Ectodermal cell (in vitro differentiated cells): ENCODE data around the gene WDPCP.

Experiments used
- H3K27ac ChIP-seq: 2 replicates; pipeline ENCODE4 v1.7.0; 2013; ENCODE audit warnings: mild to moderate bottlenecking, low read depth, low read length; ENCODE audit not compliant: insufficient read depth, poor library complexity, severe bottlenecking
- H3K27me3 ChIP-seq: 2 replicates; pipeline ENCODE4 v1.7.0; 2013; ENCODE audit warnings: mild to moderate bottlenecking, low read length; ENCODE audit not compliant: insufficient read depth, control insufficient read depth, poor library complexity, severe bottlenecking
- H3K36me3 ChIP-seq: one replicate; pipeline ENCODE4 v1.7.0; 2013; ENCODE audit warnings: low read length; ENCODE audit not compliant: control insufficient read depth, insufficient read depth
- H3K4me1 ChIP-seq: one replicate; pipeline ENCODE4 v1.7.0; 2013; ENCODE audit warnings: low read length; ENCODE audit not compliant: control insufficient read depth, insufficient read depth
- H3K4me3 ChIP-seq: 2 replicates; pipeline ENCODE4 v1.7.0; 2013; ENCODE audit warnings: low read depth, low read length, control low read depth; ENCODE audit not compliant: insufficient read depth
- H3K9me3 ChIP-seq: 2 replicates; pipeline ENCODE4 v1.7.0; 2013; ENCODE audit warnings: mild to moderate bottlenecking, low read length, moderate library complexity; ENCODE audit not compliant: control insufficient read depth
- WGBS, 2 experiments: methylation state at CpG; one replicate each; pipeline ENCODE4 v1.1.7; 2013; ENCODE audit warnings: missing lambda C conversion rate in 2 of 2; 5-methylcytosine and 5-hydroxymethylcytosine counted together

The WDPCP gene

DNA sequence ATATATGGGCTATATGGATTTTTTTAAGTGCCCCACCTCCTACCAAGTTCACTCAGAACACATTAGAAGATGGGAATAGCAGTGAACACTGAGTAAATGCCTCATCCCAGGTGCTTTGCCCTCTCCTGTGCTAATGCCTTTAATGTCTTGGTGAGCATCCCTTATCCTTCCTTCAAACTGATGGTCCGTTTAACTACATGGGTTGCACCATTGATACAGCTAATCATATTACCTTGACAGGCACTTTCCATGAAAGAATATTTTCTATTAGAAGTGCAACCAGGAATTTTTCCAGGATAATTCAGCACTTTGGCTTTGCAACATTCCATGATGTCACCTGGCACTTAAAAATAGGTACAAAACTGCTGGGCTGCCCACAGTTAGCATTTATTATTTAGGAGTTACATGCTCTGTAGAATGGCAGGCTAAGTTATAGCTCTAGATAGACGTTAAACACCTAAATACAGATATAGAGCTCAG is 74.0 kb downstream of the WDPCP start:
- Histone ChIP-seq H3K4me3 (no peak overlapping the region), H3K9me3 (no peaks in the 10 kb centered on the region), H3K36me3 (no peaks in the 10 kb centered on the region), H3K27ac (no peak overlapping the region), H3K27me3 (no peaks in the 10 kb centered on the region), H3K4me1 (no peaks in the 10 kb centered on the region)
- 93 to 100% methylated on average over 2 of the region's 2 CpGs for WGBS, 2 experiments

DNA sequence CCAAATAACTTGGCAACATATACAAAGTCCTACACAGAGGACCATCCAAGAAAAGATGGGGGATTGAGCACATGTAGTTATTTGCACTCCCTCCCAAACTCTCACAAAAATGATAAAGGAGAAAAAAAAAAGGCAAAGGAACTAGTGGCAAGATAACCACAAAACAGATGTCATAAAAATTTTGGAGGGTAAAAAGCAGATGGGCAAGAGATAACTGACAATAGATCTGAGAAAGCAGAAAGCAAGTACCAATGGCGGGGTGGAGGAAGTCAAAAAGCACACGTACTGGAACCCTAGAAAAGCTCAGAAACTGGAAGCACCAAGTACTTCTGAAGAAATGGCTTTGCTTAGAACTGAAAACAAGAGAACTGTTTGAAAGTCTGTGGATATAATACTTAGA is 82.0 kb downstream of the WDPCP start:
- Histone ChIP-seq H3K4me3 (no peak overlapping the region), H3K27ac (no peak overlapping the region), H3K4me1 (no peaks in the 10 kb centered on the region), H3K36me3 (no peaks in the 10 kb centered on the region), H3K9me3 (no peaks in the 10 kb centered on the region), H3K27me3 (no peaks in the 10 kb centered on the region)
- WGBS, 2 experiments, result 91 to 93% methylated on average over 2 of the region's 2 CpGs

DNA sequence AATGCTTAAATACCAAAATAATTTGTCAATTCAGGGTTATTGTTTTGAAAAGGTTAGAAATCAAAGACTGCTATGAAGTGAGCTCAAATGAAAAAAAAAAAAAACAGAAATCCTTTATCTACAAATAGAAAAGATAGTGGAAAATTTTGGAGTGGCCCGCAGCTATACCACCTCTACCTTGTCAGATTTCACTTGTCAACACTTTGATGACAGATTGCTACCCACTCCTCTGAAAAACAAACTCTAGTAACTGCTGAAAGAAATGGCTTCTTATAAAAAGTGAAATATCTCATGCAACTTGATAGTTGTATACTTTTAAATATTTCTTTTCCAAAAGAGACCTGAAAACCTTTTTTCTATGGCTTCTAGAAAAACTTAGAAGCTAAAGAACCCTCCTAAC is 84.5 kb downstream of the WDPCP start:
- 100% methylated on average over 1 of the region's 1 CpG; no CpG with 5 or more reads in 1 of the 2 experiments for WGBS, 2 experiments
- Histone ChIP-seq H3K27ac (no peak overlapping the region), H3K36me3 (no peaks in the 10 kb centered on the region), H3K9me3 (no peaks in the 10 kb centered on the region), H3K4me3 (no peak overlapping the region), H3K4me1 (no peaks in the 10 kb centered on the region), H3K27me3 (no peaks in the 10 kb centered on the region)

DNA sequence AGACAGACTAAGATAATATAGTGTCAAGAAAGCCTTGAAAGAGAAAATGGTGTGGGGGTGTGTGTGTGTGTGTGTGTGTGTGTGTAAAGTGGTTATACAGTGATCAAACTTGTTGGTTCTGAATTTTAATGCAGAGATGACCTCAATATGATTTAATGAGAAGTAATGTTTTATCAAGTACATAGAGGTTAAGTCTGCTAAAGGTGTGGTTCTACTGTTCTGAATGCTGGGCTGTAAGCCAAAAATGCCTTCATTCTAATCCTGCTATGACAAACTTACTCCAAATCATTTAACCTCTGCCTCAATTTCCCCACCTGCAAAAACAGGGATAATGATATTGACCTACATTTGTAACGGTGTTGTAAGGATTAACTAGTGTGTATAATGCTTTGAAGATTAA is 87.9 kb downstream of the WDPCP start:
- Histone ChIP-seq H3K4me1 (no peaks in the 10 kb centered on the region), H3K4me3 (no peak overlapping the region), H3K27ac (no peak overlapping the region), H3K27me3 (no peaks in the 10 kb centered on the region), H3K9me3 (no peaks in the 10 kb centered on the region), H3K36me3 (no peaks in the 10 kb centered on the region)
- no CpG with 5 or more reads among the region's 1 CpG for WGBS, 2 experiments

DNA sequence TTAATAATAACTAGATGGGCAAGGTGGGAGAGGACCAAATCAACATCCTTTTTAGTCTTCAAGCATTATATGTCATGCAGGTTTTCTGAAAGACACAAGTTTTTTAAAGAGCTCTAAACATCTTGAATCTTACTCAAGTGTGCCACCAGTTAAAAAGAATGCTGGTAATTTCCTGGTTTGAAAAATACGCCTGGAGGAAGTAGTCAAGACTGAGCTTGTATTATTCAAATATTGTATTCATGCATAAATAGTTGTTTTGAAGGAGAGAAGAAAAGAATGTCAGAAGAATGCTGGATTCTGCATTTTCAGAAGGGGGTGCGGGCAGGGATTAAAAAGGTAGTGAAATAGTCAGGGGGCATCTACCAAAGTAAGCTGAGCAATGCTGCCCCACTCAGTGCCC is 90.7 kb downstream of the WDPCP start:
- WGBS, 2 experiments, result 92 to 100% methylated on average over 2 of the region's 2 CpGs
- no peak overlapping the region for H3K27ac ChIP-seq
- no peaks in the 10 kb centered on the region for H3K27me3 ChIP-seq
- no peaks in the 10 kb centered on the region for H3K4me1 ChIP-seq
- H3K4me3 ChIP-seq, result no peak overlapping the region
- H3K9me3 ChIP-seq, result no peaks in the 10 kb centered on the region
- H3K36me3 ChIP-seq, result no peaks in the 10 kb centered on the region

DNA sequence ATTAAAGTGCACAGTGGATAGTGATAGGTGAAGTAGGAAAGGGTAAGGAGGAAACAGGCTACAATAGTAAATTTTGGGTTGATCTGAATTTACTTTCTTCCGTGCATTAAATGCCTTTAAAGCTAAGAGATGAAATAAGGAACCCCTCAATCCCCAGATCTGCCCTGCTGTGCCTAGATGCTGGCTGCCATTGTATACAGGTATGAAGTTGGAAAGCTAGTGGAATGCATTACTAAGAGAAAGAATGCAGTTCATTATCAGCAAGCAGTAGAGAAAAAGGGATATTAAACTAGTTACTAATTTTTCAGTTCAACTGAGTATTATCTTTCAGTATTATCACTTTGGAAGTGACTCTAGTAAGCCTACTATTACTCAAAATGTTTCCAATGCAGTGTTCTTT is 93.3 kb downstream of the WDPCP start:
- Histone ChIP-seq H3K27ac (no peak overlapping the region), H3K9me3 (no peaks in the 10 kb centered on the region), H3K4me1 (no peaks in the 10 kb centered on the region), H3K36me3 (no peaks in the 10 kb centered on the region), H3K27me3 (no peaks in the 10 kb centered on the region), H3K4me3 (no peak overlapping the region)
- 85 to 100% methylated on average over 1 of the region's 1 CpG for WGBS, 2 experiments

DNA sequence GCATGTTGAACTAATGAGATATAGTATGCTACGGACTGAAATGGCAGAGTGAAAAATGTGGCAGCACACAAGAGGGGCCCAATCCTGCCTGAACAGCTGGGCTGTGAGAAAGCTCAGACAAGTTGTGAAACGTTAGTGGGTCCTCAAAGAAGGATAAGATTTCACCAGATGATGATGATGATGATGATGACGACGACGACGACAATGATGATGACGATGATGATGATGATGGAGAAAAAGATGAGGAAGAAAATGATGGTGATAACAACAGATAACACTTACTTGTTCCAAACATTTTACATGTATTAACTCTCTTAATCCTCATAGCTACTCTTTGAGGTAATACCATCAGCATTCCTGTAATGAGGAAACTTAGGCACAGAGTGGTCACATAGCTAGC is 94.2 kb downstream of the WDPCP start:
- 87 to 92% methylated on average over 7 of the region's 7 CpGs for WGBS, 2 experiments
- H3K4me3 ChIP-seq, result no peak overlapping the region
- H3K4me1 ChIP-seq, result no peaks in the 10 kb centered on the region
- no peak overlapping the region for H3K27ac ChIP-seq
- no peaks in the 10 kb centered on the region for H3K27me3 ChIP-seq
- no peaks in the 10 kb centered on the region for H3K36me3 ChIP-seq
- no peaks in the 10 kb centered on the region for H3K9me3 ChIP-seq

DNA sequence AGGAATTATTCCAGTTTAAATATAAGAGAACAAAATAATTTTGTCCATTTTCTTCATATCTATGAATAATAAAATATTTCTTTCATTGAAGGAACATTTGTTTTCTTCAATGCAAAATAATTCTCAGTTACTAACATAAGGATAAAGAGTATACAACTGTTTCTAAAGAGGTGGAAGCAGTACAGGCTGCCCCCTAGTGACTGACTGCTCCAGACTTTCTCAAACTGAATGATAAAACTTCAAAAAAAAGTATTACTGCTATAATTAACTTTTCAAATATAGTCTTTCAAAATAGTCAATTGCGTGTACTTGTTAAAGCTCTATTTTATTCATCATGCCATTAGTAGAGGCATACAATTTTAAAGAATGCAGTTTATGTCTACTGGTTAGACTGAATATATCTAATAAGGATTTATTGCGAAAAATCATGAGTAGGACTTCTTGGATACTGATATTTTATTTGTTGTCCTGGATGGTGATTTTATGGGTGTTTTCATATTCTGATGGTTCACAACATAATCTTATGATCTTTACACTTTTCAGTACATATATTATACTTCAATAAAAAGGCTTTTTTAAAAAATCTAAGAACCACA is 100.1 kb downstream of the WDPCP start:
- no peaks in the 10 kb centered on the region for H3K27me3 ChIP-seq
- H3K27ac ChIP-seq, result no peak overlapping the region
- H3K4me3 ChIP-seq, result no peak overlapping the region
- H3K9me3 ChIP-seq, result no peaks in the 10 kb centered on the region
- no peaks in the 10 kb centered on the region for H3K36me3 ChIP-seq
- 100% methylated on average over 1 of the region's 2 CpGs for WGBS, 2 experiments
- no peaks in the 10 kb centered on the region for H3K4me1 ChIP-seq

DNA sequence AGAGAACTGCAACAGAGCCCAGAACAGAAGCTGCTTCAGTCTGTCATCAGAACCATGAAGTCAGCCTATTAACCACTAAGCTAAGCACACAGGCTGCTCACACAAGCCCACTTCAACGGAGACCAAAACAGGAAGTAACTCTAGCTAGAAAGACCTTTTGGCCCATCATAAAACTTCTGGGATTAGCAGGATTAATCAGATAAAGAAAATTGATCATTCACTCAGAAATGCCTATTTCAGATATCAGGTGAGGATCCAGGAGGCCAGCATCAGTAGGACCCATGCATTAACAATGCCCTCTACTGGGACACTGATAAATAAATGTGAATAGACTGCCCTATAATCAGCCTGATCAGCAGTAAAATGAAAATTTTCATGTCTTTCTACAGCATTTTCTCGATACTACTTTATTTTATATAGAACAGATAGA is 101.4 kb downstream of the WDPCP start:
- Histone ChIP-seq H3K4me3 (no peak overlapping the region), H3K36me3 (no peaks in the 10 kb centered on the region), H3K9me3 (no peaks in the 10 kb centered on the region), H3K27me3 (no peaks in the 10 kb centered on the region), H3K27ac (no peak overlapping the region), H3K4me1 (no peaks in the 10 kb centered on the region)
- WGBS, 2 experiments, result 78 to 84% methylated on average over 1 to 2 of the region's 2 CpGs

DNA sequence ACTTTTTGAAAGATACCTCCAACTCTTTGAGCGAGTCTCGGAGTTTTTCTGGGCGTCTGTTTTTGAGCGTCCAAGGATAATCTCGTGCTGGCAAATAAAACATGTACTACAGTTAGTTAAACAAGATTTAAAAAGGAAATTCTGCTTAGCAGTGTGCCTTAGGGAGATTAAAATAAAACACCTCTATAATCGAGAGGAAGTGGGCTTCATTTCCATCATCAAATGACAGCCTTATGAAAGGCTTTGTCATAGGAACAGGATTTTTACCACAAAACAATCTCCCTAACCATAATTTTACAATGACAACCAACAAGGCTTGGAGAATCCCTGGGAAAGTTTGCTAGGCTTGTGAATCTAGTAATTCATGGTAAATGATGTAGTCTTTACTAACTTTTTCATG is 103.4 kb downstream of the WDPCP start:
- Histone ChIP-seq H3K27me3 (no peaks in the 10 kb centered on the region), H3K9me3 (no peaks in the 10 kb centered on the region), H3K4me3 (no peak overlapping the region), H3K27ac (no peak overlapping the region), H3K4me1 (no peaks in the 10 kb centered on the region), H3K36me3 (no peaks in the 10 kb centered on the region)
- 94 to 98% methylated on average over 6 of the region's 6 CpGs for WGBS, 2 experiments

DNA sequence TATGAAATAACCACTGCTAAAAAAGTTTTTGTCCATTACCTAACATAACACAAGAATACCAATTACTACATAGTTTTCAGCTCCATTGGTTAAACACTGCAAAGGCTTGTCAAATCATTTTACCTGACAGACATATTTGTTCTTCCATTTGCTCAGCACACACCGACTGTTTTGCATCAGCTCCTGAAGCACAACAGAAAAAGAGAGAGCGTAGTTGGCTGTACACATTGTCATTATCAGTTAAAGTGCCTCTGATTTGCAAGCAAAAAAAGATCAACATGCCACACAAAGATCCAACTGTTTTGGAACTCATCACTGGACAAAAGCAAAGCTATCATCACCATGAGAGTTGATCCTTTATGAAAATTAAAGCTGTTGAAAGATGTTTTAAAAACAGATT is 103.8 kb downstream of the WDPCP start:
- Histone ChIP-seq H3K4me3 (no peak overlapping the region), H3K27ac (no peak overlapping the region), H3K4me1 (no peaks in the 10 kb centered on the region), H3K27me3 (no peaks in the 10 kb centered on the region), H3K9me3 (no peaks in the 10 kb centered on the region), H3K36me3 (no peaks in the 10 kb centered on the region)
- 89 to 97% methylated on average over 2 of the region's 2 CpGs for WGBS, 2 experiments
